A673 (cell line): ENCODE data around the gene GNAQ.

ENCODE experiments used
- CTCF ChIP-seq: fragments of 300-800, 200-600 bp; sonication (generic); conservative IDR thresholded peaks from 2 replicates; pipeline ENCODE4 v1.5.1; 2017; ENCODE audit warnings: low read depth, mild to moderate bottlenecking, antibody characterized with exemption, low read length, moderate library complexity, mixed read lengths
- EZH2 ChIP-seq: fragments of 200-600 bp; sonication (generic); IDR thresholded peaks from 2 replicates; pipeline ENCODE4 v1.6.1; 2017; ENCODE audit warnings: borderline replicate concordance, low read depth, mild to moderate bottlenecking, mixed read lengths, antibody characterized with exemption, low read length; ENCODE audit not compliant: poor library complexity, severe bottlenecking

- TF ChIP-seq CTCF (no peak), EZH2 (no peak)
Observed at GRCh38 chr9:78041971-78042370, 10.4 kb upstream of the GNAQ start.
